H1 (cell line): ENCODE results near the gene CLPX. TPM values are rescaled to one million over a fixed set of nuclear protein-coding genes. Genes with fewer than 3 reads are reported as not detected.

Experiments
- CHD1 ChIP-seq: IDR thresholded peaks from 2 replicates; pipeline ENCODE4 v1.6.1; 2012; ENCODE audit warnings: low read depth, low read length, improper control_type of control experiment
- RXRA ChIP-seq: IDR thresholded peaks from 2 replicates; pipeline ENCODE4 v1.6.1; 2011; ENCODE audit warnings: low read depth, mild to moderate bottlenecking, low read length, moderate library complexity; ENCODE audit not compliant: insufficient read depth
- polyA plus RNA-seq, 7 experiments: library from polyadenylated mRNA; depleted of rRNA in 3 of 7; stranded (reverse) in 5 of 7; unstranded in 2 of 7; fragments of >200 nt in 5 of 7; fragments of 200-250 nt in 2 of 7; gene quantifications; 1 replicate in 5 of 7; 2 replicates in 1 of 7; 4 replicates in 1 of 7; pipeline versions ENCODE4 v1.2.1 to v1.2.3, GENCODE V29; 2011 to 2013; ENCODE audit warnings: missing spikeins in 2 of 7, mixed read lengths in 2 of 7
- total RNA-seq: library from RNA; stranded (reverse); fragmentation: NEBNext Ultra II Directional; extraction: Animal tissue kit (Norgen Biotek cat#: 25700); gene quantifications from 2 replicates; pipeline ENCODE4 v1.2.1, GENCODE V29; 2021

CLPX gene
- total and polyA plus RNA-seq, 2 of the 8 experiments (the other 6 are each of a cell fraction or from before 2014, with no cell fraction given): 10.5 to 53.6 TPM

DNA sequence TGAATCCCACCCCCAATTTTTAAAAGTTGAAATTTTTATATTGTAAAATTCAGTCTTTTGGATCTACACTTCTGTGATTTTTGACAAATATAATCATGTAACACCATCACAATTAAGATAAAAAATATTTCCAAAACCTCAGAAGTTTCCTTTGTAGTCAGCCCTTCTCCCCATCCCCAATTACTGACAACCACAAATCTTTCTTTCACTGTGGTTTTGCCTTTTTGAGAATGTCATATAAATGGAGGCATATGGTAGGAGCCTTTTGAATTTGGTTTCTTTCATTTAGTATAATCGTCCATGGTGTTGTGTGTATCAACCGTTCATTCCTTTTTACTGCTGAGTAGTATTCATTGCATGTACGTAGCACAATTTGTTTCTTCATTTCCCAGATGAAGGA is 34.0 kb upstream of the CLPX start (continued):
- TF ChIP-seq RXRA (no peak), CHD1 (no peak)
